SK-N-MC (cell line): ENCODE results near the gene UBE2E2.
"Not testable (repeated sequence)": the region's sequence is repeated elsewhere in the genome, so short reads cannot be mapped to it uniquely, and the experiment has no call there.

Experiments used
- DNase-seq: peaks from one replicate; pipeline ENCODE4 v3.0.0-alpha.2; 2011; ENCODE audit warnings: low read depth, low spot score
- H3K27ac ChIP-seq: fragments of 200-600 bp; sonication (generic); 2 replicates; pipeline ENCODE4 v1.5.1; 2016; ENCODE audit warnings: mixed run types
- H3K36me3 ChIP-seq: fragments of 200-600 bp; sonication (generic); 2 replicates; pipeline ENCODE4 v1.6.1; 2017; ENCODE audit warnings: antibody characterized with exemption, low read length, mixed read lengths; ENCODE audit not compliant: insufficient read depth
- H3K4me3 ChIP-seq: fragments of 200-600 bp; sonication (generic); 2 replicates; pipeline ENCODE4 v1.5.1; 2016
- H3K9ac ChIP-seq: fragments of 200-600 bp; sonication (generic); 2 replicates; pipeline ENCODE4 v1.8.0; 2017; ENCODE audit warnings: mixed run types, mixed read lengths; ENCODE audit not compliant: insufficient read length
- H3K9me3 ChIP-seq: fragments of 200-600 bp; sonication (generic); 2 replicates; pipeline ENCODE4 v1.6.1; 2017; ENCODE audit warnings: low read depth, mild to moderate bottlenecking, antibody characterized with exemption, low read length, moderate library complexity, mixed read lengths
- EZH2 ChIP-seq: fragments of 200-600 bp; sonication (generic); IDR thresholded peaks from one replicate; pipeline ENCODE4 v1.6.1; 2017; ENCODE audit warnings: antibody characterized with exemption
- FOXP2 ChIP-seq: optimal IDR thresholded peaks from 2 replicates; pipeline ENCODE3; 2011; ENCODE audit warnings: mild to moderate bottlenecking, moderate library complexity; ENCODE audit not compliant: insufficient read depth; ENCODE audit errors: extremely low read length, control extremely low read depth
- POLR2AphosphoS5 ChIP-seq: IDR thresholded peaks from 2 replicates; pipeline ENCODE4 v1.6.1; 2012; ENCODE audit warnings: mild to moderate bottlenecking, low read depth, low read length, borderline replicate concordance

The UBE2E2 gene

GRCh38 chr3:23615068-23615467 is 411.9 kb downstream of the UBE2E2 start:
- no peak overlapping the region for H3K27ac ChIP-seq
- H3K9ac ChIP-seq = no peak overlapping the region
- H3K4me3 ChIP-seq = no peak overlapping the region
- H3K9me3 ChIP-seq = no peaks in the 10 kb centered on the region
- TF ChIP-seq POLR2AphosphoS5 (no peak), FOXP2 (no peak), EZH2 (no peak)
- DNase-seq = no peak
- H3K36me3 ChIP-seq = no peaks in the 10 kb centered on the region

GRCh38 chr3:23618475-23618874 is 415.3 kb downstream of the UBE2E2 start:
- not testable (repeated sequence) for DNase-seq, H3K9ac ChIP-seq

GRCh38 chr3:23619705-23620637 is 416.8 kb downstream of the UBE2E2 start:
- DNase-seq = no peak

More at GRCh38 chr3:23618475-23618874, 415.3 kb downstream of the UBE2E2 start:
- H3K36me3 ChIP-seq, H3K27ac ChIP-seq, H3K4me3 ChIP-seq, H3K9me3 ChIP-seq: not testable (repeated sequence)

GRCh38 chr3:23620638-23621015 is 417.5 kb downstream of the UBE2E2 start:
- Histone ChIP-seq H3K4me3 (no peak overlapping the region), H3K9ac (no peak overlapping the region), H3K27ac (no peak overlapping the region), H3K9me3 (no peaks in the 10 kb centered on the region), H3K36me3 (no peaks in the 10 kb centered on the region)
- DNase-seq = no peak
- TF ChIP-seq FOXP2 (no peak), EZH2 (no peak), POLR2AphosphoS5 (no peak)

More at GRCh38 chr3:23619705-23620637, 416.8 kb downstream of the UBE2E2 start:
- TF ChIP-seq FOXP2 = no peak
- no peak overlapping the region for H3K9ac ChIP-seq
- no peak overlapping the region for H3K4me3 ChIP-seq
- H3K27ac ChIP-seq = no peak overlapping the region
- H3K9me3 ChIP-seq = no peaks in the 10 kb centered on the region
- no peaks in the 10 kb centered on the region for H3K36me3 ChIP-seq

- Histone ChIP-seq H3K9ac (no peak overlapping the region), H3K9me3 (no peaks in the 10 kb centered on the region), H3K4me3 (no peak overlapping the region), H3K36me3 (no peaks in the 10 kb centered on the region), H3K27ac (no peak overlapping the region)
- DNase-seq = no peak
- TF ChIP-seq POLR2AphosphoS5 = no peak
- no peak for TF ChIP-seq EZH2
- no peak for TF ChIP-seq FOXP2
Observed at GRCh38 chr3:23623844-23624243, 420.7 kb downstream of the UBE2E2 start.

DNA sequence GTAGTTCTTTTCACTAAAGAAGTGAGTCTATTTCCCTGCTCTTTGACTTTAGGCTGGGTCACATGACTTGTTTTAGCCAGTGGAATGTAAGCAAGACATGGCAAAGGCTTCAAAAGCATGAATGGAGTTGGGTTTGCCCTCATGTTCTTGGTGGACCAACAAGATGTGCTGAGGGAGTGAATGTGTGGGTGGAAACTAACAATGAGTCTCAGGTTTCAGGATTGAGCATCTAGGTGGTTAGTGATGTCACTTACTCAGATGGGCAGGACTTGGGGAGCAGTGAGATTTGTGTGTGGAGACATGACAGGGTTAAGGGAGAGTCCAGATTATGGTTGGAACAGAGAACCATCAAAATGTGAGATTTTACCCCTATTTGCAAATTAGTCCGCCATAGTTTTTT is 421.2 kb downstream of the UBE2E2 start:
- H3K9ac ChIP-seq = no peak overlapping the region
- no peak overlapping the region for H3K27ac ChIP-seq
- no peaks in the 10 kb centered on the region for H3K36me3 ChIP-seq
- no peak overlapping the region for H3K4me3 ChIP-seq
- no peak for DNase-seq
- no peak for TF ChIP-seq POLR2AphosphoS5
- no peak for TF ChIP-seq EZH2
- no peak for TF ChIP-seq FOXP2
- H3K9me3 ChIP-seq = no peaks in the 10 kb centered on the region

DNA sequence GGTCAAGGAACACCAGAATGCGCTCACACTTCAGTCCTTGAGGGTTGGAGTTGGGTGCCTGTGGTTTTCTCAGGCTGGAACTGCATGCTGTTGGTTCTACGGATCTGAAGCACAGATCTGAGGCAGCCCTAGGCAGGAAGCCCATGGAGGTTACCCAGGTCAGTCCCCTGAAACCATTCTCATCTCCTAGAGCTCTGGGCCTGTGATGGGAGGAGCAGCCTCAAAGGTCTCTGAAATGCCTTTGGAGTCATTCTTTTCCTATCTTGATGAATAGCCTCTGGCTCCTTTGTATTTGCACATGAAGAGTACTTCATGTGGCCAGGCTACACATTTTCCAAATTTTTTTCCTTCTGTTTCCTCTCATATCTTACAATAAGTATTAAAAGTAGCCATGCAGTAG is 423.3 kb downstream of the UBE2E2 start:
- no peaks in the 10 kb centered on the region for H3K9me3 ChIP-seq
- H3K27ac ChIP-seq = no peak overlapping the region
- H3K36me3 ChIP-seq = no peaks in the 10 kb centered on the region
- no peak for DNase-seq
- no peak overlapping the region for H3K4me3 ChIP-seq
- H3K9ac ChIP-seq = no peak overlapping the region
- TF ChIP-seq EZH2 (no peak), POLR2AphosphoS5 (no peak), FOXP2 (no peak)

DNA sequence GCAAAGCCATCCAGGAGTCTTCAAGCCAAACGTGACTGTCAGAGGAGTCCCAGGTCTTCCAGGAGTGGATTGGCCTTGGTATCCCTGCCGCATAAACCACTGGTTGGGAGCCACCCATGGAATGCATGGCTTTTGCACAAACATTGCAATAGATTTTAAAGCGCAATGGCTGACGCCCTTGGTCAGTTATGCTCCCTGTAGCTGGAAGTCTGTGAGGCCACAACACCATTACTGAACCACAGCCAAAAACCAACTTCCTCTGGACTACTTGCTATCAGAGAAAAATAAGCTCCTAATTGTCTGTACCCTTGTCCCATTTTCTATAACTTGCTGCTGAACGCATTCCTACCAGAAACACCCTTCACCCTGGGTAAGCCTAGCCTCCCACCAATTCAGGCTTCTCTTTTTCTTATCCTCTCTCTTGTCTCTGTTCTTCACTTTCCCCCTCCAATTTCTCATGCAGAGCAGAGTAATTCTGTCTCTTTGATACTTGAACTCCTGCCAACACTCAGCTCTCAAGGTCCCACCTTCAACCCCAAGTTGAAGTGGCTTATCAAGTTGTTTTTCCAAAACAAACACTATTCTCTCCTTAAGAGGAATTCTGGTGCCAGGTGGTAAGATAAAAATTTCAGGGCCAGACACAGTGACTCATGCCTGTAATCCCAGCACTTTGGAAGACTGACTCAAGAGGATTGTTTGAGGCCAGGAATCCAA is 426.2 kb downstream of the UBE2E2 start:
- no peak for DNase-seq
- H3K9ac ChIP-seq = no peak overlapping the region
- H3K27ac ChIP-seq = no peak overlapping the region
- H3K4me3 ChIP-seq = no peak overlapping the region
- TF ChIP-seq POLR2AphosphoS5 (no peak), EZH2 (no peak), FOXP2 (no peak)
- H3K36me3 ChIP-seq = no peaks in the 10 kb centered on the region
- no peaks in the 10 kb centered on the region for H3K9me3 ChIP-seq
